ENCODE results near the gene DDIT4. TPM values are rescaled to one million over a fixed set of nuclear protein-coding genes. Genes with fewer than 3 reads are reported as not detected.
A peak's percentile ranks its signal among the peaks of the same experiment; 100 is the strongest.

Gene DDIT4
- total and polyA plus RNA-seq, 9 of the 15 experiments (the other 6 are each of a cell fraction or from before 2014, with no cell fraction given): 8.2 to 675 (median 159) TPM

DNA sequence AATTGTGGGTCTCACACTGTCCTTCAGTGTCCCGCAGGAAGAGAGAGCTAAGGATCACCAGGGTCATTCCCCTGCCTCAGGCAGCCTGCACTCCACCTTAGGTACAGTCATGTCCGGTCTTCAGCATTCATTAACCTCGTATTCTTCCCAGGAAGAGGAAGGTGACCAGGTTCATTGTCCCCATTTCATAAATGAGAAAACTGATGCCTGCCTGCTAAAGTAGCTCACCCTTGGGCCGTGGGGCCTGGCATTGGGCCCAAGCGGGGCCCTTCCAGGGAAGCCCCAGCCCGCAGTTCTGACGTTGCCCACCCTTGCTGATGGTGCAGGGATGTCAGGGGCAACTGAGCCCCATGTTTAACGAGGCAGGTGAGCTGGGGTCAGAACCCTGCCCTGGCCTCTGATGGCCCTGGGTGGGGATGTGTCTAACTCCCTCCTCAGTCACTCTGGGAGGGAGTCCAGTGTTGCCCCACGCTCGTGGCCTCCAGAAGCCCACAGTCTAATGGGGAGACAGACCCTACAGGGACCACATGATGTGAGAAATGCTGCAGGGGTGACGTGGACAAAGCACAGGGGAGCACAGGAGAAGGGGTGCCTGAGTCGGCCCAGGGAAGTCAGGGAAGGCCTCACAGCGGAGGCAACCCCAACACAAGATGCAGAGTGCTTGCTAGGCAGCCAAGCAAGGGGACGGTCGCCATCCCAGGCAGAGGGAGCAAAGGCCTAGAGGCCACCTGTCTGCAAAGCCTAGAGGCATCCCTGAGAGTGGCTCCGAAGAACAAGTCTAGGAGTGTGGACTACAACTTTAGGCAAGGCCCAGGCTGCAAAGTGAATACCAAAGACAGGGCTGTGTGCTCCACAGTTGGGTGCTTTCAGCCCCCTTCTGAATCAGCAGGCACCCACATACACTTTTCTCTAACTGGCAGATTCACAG, 25.1 kb downstream of the DDIT4 start (continued):
- TF ChIP-seq, protein P1, sequence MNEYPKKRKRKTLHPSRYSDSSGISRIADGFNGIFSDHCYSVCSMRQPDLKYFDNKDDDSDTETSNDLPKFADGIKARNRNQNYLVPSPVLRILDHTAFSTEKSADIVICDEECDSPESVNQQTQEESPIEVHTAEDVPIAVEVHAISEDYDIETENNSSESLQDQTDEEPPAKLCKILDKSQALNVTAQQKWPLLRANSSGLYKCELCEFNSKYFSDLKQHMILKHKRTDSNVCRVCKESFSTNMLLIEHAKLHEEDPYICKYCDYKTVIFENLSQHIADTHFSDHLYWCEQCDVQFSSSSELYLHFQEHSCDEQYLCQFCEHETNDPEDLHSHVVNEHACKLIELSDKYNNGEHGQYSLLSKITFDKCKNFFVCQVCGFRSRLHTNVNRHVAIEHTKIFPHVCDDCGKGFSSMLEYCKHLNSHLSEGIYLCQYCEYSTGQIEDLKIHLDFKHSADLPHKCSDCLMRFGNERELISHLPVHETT (CRISPR knock-in tag; conservative IDR thresholded peaks at IDR 0.05 in 1 of 2, IDR thresholded peaks at IDR 0.05 in 1 of 2): peak in 1 of 2 experiments; percentile 37; a peak in 1 of 4 replicates
- TF ChIP-seq, protein P2, sequence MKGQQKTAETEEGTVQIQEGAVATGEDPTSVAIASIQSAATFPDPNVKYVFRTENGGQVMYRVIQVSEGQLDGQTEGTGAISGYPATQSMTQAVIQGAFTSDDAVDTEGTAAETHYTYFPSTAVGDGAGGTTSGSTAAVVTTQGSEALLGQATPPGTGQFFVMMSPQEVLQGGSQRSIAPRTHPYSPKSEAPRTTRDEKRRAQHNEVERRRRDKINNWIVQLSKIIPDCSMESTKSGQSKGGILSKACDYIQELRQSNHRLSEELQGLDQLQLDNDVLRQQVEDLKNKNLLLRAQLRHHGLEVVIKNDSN (CRISPR knock-in tag; IDR thresholded peaks at IDR 0.05): 0 out of 2 replicates have a peak, but pooled peaks have one; percentile 18
- TF ChIP-seq NR4A1 (CRISPR knock-in tag; IDR thresholded peaks at IDR 0.05): peak; percentile 6; the same call in 1 of the 2 replicates
- TF ChIP-seq NR4A1 (tag; IDR thresholded peaks at IDR 0.05): peak; percentile 82
- TF ChIP-seq, protein P3, sequence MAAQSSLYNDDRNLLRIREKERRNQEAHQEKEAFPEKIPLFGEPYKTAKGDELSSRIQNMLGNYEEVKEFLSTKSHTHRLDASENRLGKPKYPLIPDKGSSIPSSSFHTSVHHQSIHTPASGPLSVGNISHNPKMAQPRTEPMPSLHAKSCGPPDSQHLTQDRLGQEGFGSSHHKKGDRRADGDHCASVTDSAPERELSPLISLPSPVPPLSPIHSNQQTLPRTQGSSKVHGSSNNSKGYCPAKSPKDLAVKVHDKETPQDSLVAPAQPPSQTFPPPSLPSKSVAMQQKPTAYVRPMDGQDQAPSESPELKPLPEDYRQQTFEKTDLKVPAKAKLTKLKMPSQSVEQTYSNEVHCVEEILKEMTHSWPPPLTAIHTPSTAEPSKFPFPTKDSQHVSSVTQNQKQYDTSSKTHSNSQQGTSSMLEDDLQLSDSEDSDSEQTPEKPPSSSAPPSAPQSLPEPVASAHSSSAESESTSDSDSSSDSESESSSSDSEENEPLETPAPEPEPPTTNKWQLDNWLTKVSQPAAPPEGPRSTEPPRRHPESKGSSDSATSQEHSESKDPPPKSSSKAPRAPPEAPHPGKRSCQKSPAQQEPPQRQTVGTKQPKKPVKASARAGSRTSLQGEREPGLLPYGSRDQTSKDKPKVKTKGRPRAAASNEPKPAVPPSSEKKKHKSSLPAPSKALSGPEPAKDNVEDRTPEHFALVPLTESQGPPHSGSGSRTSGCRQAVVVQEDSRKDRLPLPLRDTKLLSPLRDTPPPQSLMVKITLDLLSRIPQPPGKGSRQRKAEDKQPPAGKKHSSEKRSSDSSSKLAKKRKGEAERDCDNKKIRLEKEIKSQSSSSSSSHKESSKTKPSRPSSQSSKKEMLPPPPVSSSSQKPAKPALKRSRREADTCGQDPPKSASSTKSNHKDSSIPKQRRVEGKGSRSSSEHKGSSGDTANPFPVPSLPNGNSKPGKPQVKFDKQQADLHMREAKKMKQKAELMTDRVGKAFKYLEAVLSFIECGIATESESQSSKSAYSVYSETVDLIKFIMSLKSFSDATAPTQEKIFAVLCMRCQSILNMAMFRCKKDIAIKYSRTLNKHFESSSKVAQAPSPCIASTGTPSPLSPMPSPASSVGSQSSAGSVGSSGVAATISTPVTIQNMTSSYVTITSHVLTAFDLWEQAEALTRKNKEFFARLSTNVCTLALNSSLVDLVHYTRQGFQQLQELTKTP (IDR thresholded peaks at IDR 0.05; ENCODE audit: low read depth in 1 of 2, partially characterized antibody in 2 of 2): peak in 1 of 2 experiments; percentile 1
- no peak for TF ChIP-seq XRCC3 (IDR thresholded peaks at IDR 0.05)
- TF ChIP-seq ETV1 (tag; conservative IDR thresholded peaks at IDR 0.05; ENCODE audit: low read depth): 0 out of 2 replicates have a peak, but pooled peaks have one; percentile 29
- TF ChIP-seq, protein P4, sequence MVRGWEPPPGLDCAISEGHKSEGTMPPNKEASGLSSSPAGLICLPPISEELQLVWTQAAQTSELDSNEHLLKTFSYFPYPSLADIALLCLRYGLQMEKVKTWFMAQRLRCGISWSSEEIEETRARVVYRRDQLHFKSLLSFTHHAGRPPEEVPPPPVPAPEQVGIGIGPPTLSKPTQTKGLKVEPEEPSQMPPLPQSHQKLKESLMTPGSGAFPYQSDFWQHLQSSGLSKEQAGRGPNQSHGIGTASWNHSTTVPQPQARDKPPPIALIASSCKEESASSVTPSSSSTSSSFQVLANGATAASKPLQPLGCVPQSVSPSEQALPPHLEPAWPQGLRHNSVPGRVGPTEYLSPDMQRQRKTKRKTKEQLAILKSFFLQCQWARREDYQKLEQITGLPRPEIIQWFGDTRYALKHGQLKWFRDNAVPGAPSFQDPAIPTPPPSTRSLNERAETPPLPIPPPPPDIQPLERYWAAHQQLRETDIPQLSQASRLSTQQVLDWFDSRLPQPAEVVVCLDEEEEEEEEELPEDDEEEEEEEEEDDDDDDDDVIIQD (CRISPR knock-in tag; IDR thresholded peaks at IDR 0.05): 0 out of 2 replicates have a peak, but pooled peaks have one; percentile 0
- TF ChIP-seq BACH1 (tag; IDR thresholded peaks at IDR 0.05): 0 out of 2 replicates have a peak, but pooled peaks have one; percentile 18
- TF ChIP-seq SMARCE1 (IDR thresholded peaks at IDR 0.05): peak; percentile 13
- no peak for TF ChIP-seq RFX7 (CRISPR knock-in tag; IDR thresholded peaks at IDR 0.05)
- TF ChIP-seq TOE1 (IDR thresholded peaks at IDR 0.05; ENCODE audit: borderline replicate concordance): no peak
- TF ChIP-seq TOE1 (CRISPR knock-in tag; IDR thresholded peaks at IDR 0.05; ENCODE audit: borderline replicate concordance, low read depth): no peak
- peak; percentile 5; the same call in 1 of the 2 replicates for TF ChIP-seq ZEB2 (IDR thresholded peaks at IDR 0.05)
- no peak for TF ChIP-seq DIDO1 (tag; IDR thresholded peaks at IDR 0.05; ENCODE audit: low read depth)
- TF ChIP-seq, protein P5, sequence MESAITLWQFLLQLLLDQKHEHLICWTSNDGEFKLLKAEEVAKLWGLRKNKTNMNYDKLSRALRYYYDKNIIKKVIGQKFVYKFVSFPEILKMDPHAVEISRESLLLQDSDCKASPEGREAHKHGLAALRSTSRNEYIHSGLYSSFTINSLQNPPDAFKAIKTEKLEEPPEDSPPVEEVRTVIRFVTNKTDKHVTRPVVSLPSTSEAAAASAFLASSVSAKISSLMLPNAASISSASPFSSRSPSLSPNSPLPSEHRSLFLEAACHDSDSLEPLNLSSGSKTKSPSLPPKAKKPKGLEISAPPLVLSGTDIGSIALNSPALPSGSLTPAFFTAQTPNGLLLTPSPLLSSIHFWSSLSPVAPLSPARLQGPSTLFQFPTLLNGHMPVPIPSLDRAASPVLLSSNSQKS (CRISPR knock-in tag; IDR thresholded peaks at IDR 0.05): 0 out of 2 replicates have a peak, but pooled peaks have one; percentile 1
- TF ChIP-seq FOXK2 (conservative IDR thresholded peaks at IDR 0.05 in 1 of 2, IDR thresholded peaks at IDR 0.05 in 1 of 2; ENCODE audit: low read depth in 2 of 2): peak in 1 of 2 experiments; percentile 0; a peak in 1 of 4 replicates
